ENCODE results near the gene SEC22A. TPM values are rescaled to one million over a fixed set of nuclear protein-coding genes. Genes with fewer than 3 reads are reported as not detected.

SEC22A gene
- total RNA-seq, 2 donors from 2014 or later: 26.8 to 34.9 TPM

- H3K4me1 ChIP-seq (replicated peaks): no peaks in the 10 kb centered on the region
- no peaks in the 10 kb centered on the region for H3K36me3 ChIP-seq
- H3K9me3 ChIP-seq: no peaks in the 10 kb centered on the region
- intact Hi-C loops (cut with DNase I): no loop called here
- 62% methylated on average over 4 of the region's 4 CpGs for WGBS
- no peak overlapping the region for H3K27ac ChIP-seq
- DNase-seq (ENCODE audit: low spot score): no peak
- no peak overlapping the region for H3K4me3 ChIP-seq
- no peaks in the 10 kb centered on the region for H3K27me3 ChIP-seq (replicated peaks; ENCODE audit: insufficient read depth)
- TF ChIP-seq POLR2A (IDR thresholded peaks at IDR 0.05): no peak
- no peak for TF ChIP-seq POLR2AphosphoS5 (IDR thresholded peaks at IDR 0.05)
- no peak for TF ChIP-seq CTCF (IDR thresholded peaks at IDR 0.05)
These were observed 113.5 kb downstream of the SEC22A start for GRCh38 chr3:123315271-123315595.

GRCh38 chr3:123317716-123318115 is 116.0 kb downstream of the SEC22A start:
- Histone ChIP-seq H3K4me1 (replicated peaks) (no peaks in the 10 kb centered on the region), H3K36me3 (no peaks in the 10 kb centered on the region), H3K27me3 (replicated peaks; ENCODE audit: insufficient read depth) (no peaks in the 10 kb centered on the region), H3K9me3 (no peaks in the 10 kb centered on the region), H3K4me3 (no peak overlapping the region), H3K27ac (no peak overlapping the region)
- 92% methylated on average over 14 of the region's 14 CpGs for WGBS
- TF ChIP-seq POLR2AphosphoS5 (IDR thresholded peaks at IDR 0.05) (no peak), CTCF (IDR thresholded peaks at IDR 0.05) (no peak), POLR2A (IDR thresholded peaks at IDR 0.05) (no peak)
- DNase-seq (ENCODE audit: low spot score): no peak
- intact Hi-C loops (cut with DNase I): no loop called here

- Histone ChIP-seq H3K4me1 (replicated peaks) (no peaks in the 10 kb centered on the region), H3K27me3 (replicated peaks; ENCODE audit: insufficient read depth) (no peaks in the 10 kb centered on the region), H3K4me3 (no peak overlapping the region), H3K9me3 (no peaks in the 10 kb centered on the region), H3K36me3 (no peaks in the 10 kb centered on the region), H3K27ac (no peak overlapping the region)
- DNase-seq (ENCODE audit: low spot score): no peak
- intact Hi-C loops (cut with DNase I): no loop called here
- no peak for TF ChIP-seq POLR2A (IDR thresholded peaks at IDR 0.05)
- TF ChIP-seq CTCF (IDR thresholded peaks at IDR 0.05): no peak
- no peak for TF ChIP-seq POLR2AphosphoS5 (IDR thresholded peaks at IDR 0.05)
- 87% methylated on average over 3 of the region's 3 CpGs for WGBS
These were observed 116.6 kb downstream of the SEC22A start for GRCh38 chr3:123318374-123318773.

GRCh38 chr3:123319760-123320159 is 118.0 kb downstream of the SEC22A start:
- 55% methylated on average over 10 of the region's 10 CpGs for WGBS

DNA sequence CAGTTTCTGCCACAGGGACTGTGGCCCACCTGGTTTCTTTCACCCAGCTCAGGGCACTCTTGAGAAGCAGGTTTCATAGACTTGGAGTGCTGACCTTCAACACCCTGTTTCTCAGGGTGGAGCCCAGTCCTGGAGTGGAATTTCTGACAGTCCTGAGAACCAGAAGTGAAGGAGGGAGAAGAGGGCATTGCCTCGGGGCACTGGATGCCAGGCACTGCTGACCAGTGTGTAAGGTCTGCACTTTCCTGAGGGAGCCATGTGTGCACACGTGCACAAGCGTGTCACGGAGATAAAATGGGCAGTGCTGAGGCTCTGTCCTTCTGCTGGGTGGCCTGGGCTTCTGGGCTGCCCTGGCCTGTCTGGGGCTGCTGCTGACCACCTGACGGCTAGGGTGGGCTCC is 118.5 kb downstream of the SEC22A start:
- Histone ChIP-seq H3K4me1 (replicated peaks) (no peaks in the 10 kb centered on the region), H3K36me3 (no peaks in the 10 kb centered on the region), H3K27me3 (replicated peaks; ENCODE audit: insufficient read depth) (no peaks in the 10 kb centered on the region), H3K9me3 (no peaks in the 10 kb centered on the region), H3K27ac (no peak overlapping the region), H3K4me3 (no peak overlapping the region)
- WGBS: 79% methylated on average over 5 of the region's 5 CpGs
- intact Hi-C loops (cut with DNase I): no loop called here
- no peak for DNase-seq (ENCODE audit: low spot score)
- TF ChIP-seq POLR2A (IDR thresholded peaks at IDR 0.05): no peak
- TF ChIP-seq POLR2AphosphoS5 (IDR thresholded peaks at IDR 0.05): no peak
- TF ChIP-seq CTCF (IDR thresholded peaks at IDR 0.05): no peak

More at GRCh38 chr3:123319760-123320159, 118.0 kb downstream of the SEC22A start:
- no peaks in the 10 kb centered on the region for H3K9me3 ChIP-seq
- DNase-seq (ENCODE audit: low spot score): no peak
- H3K4me3 ChIP-seq: no peak overlapping the region
- no peaks in the 10 kb centered on the region for H3K36me3 ChIP-seq
- H3K27ac ChIP-seq: no peak overlapping the region
- TF ChIP-seq POLR2A (IDR thresholded peaks at IDR 0.05): no peak
- no peak for TF ChIP-seq POLR2AphosphoS5 (IDR thresholded peaks at IDR 0.05)
- no peaks in the 10 kb centered on the region for H3K4me1 ChIP-seq (replicated peaks)
- no peaks in the 10 kb centered on the region for H3K27me3 ChIP-seq (replicated peaks; ENCODE audit: insufficient read depth)
- intact Hi-C loops (cut with DNase I): no loop called here

Data from prostate gland (tissue), 2 donors.